ENCODE measurements around the gene RPS6KB2.

DNA sequence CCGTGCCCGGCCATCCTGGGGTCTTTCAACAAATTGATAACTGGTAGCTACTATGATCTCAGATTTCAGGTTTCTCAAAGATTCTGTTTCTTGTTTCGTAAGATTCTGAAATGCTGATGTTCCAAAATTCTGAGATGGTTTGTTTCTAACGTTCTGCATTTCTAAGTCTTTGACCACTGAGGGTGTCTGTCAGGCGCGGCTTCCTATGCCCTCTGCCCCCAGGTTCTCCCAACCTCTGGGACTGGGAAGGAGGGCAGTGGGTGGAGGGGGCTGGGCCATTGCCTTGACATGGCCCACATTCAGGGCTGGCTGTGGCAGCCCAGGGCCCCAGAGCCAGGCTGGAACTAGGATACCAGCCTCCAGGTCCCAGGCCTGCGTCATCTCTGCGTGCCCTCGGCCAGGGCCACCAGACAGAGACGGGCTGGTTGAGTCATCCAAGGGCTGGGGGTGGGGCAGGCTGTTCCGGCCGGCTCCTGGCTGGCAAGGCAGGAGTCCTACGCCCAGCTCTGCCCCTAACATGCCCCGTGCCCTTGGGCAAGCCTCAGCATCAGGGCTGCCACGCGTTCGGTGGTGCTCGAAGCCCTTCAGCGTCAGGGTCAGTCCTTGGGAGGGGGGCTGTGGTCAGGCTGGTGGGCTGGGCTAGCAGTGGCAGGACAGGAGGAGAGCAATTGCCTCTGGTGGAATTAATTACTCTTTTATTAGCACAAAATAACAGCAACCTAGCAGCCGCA, 35.6 kb downstream of the RPS6KB2 start:
- TF ChIP-seq REST (IDR thresholded peaks at IDR 0.05; ENCODE audit: insufficient replicate concordance, low read depth) (no peak), CTCF (IDR thresholded peaks at IDR 0.05; ENCODE audit: insufficient read depth, low read length) (no peak)

Data from HL-60 (cell line).